Inflammatory macrophage treated with lipopolysaccharide for 4 hours (primary cell): Measurements from ENCODE around the gene GTSF1L.

Experiments
- DNase-seq: peaks from one replicate; pipeline ENCODE4 v3.0.0-alpha.2; 2020

GTSF1L gene

DNA sequence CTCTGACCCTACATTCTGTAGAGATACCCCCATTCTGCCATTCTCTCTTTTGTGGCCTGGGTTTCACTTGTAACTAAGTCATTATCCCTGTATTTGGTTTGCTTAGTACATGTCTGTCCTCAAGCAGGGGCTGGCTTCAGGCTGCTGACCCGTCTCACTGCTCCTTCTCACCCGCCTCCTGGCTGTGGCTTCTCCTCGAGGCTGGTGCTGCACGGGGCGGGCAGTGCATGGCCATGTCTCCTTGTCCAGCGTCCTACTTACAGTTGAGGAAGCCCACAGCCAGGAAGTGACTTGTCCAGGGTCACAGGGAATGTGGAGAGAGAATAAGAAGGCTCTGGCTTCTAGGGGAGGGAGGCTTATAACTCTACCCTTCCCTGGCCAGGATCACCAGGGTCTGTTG lies 11.3 kb downstream of the GTSF1L start:
- no peak for DNase-seq

DNA sequence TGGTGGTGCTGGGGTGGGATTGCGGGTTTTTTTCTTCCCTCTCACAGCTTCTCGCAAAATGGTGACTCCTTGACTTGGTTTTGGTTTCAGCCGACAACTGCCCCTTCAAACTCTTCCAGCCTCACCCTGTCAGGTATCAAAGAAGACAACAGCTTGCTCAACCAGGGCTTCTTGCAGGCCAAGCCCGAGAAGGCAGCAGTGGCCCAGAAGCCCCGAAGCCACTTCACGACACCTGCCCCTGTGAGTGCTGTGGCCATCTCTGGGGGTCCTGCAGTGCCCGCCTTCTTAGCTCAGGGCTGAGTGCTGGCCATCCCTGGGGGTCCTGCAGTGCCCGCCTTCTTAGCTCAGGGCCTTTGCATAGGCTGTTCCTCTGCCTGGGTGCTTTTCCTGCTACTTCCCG lies 11.8 kb downstream of the GTSF1L start:
- DNase-seq, result no peak

DNA sequence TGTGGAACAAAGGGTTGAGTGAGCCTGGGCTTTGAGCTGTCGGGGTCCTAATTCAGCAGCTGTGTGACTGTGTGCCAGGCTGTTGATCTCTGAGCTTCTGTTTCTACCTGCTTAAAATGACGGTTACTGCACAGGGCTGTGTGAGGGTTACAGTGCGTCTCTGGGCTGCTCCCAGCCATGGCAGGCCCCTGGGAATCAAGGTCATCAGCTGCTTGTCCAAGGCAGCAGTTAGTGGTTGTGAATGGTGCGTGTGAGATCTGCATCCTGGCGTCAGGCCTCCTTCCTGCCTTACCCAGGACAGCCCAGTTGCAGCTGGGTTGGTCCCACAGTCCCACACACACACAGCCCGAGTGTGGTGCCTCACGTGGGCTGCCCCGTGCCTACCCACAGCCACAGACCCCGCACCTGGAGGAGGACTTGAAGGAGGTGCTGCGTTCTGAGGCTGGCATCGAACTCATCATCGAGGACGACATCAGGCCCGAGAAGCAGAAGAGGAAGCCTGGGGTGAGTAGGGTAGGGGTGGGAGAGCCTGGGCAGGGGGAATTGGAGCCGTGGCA lies 15.6 kb downstream of the GTSF1L start:
- DNase-seq, result no peak

DNA sequence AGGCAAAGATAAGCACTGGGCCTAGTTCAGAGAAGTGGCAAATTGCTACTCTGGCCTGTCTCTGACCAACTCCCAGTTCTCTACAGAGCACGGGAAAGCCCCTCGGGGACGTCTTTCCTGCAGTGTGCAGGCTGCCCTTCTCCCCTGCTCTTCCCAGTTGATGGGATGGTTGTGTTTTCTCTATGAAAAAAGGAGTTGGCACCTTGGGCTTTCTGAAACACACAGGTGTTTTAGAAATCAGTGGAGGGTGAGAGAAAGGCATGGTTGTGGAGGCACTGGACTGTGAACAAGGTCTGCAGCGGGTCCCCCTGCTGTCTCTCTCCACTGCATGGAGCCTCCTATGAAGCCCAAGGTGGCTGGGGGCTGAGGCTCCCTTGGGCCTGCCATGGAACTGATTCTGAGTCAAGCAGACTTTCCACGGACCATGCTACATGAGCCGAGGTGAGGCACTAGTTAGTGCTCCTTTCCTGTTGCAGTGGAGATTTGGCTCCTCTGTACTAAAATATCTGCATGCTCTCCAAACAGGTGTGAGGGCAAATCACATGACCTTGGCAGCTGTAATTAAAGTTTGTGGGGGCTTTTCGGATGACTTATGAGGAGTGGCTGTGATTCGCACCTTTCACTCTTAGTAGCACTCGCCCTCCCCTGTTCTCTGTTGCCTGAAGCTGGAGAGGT lies 16.3 kb downstream of the GTSF1L start:
- no peak for DNase-seq

DNA sequence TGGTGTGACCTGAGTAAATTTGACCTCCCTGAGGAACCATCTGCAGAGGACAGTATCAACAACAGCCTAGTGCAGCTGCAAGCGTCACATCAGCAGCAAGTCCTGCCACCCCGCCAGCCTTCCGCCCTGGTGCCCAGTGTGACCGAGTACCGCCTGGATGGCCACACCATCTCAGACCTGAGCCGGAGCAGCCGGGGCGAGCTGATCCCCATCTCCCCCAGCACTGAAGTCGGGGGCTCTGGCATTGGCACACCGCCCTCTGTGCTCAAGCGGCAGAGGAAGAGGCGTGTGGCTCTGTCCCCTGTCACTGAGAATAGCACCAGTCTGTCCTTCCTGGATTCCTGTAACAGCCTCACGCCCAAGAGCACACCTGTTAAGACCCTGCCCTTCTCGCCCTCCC lies 24.3 kb downstream of the GTSF1L start:
- no peak for DNase-seq

DNA sequence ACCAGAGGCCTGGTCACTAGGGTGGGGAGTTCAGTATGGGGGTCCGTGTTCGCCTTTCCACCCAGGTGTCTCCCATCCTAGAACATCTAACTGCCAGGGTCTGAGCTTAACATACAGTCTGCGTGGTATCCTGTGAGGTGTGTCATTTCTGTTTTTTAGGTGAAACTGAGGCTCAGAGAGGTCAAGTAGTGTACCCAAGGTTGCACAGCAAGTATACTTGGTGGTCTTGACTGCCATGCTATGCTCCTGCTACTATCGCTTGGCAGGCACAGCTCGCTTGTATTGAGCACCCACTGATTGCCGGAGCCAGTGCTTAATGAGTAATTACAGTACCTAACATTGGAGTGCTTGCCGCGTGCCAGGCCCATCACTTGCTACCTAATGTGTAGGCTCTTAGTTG lies 26.2 kb downstream of the GTSF1L start:
- DNase-seq, result no peak

DNA sequence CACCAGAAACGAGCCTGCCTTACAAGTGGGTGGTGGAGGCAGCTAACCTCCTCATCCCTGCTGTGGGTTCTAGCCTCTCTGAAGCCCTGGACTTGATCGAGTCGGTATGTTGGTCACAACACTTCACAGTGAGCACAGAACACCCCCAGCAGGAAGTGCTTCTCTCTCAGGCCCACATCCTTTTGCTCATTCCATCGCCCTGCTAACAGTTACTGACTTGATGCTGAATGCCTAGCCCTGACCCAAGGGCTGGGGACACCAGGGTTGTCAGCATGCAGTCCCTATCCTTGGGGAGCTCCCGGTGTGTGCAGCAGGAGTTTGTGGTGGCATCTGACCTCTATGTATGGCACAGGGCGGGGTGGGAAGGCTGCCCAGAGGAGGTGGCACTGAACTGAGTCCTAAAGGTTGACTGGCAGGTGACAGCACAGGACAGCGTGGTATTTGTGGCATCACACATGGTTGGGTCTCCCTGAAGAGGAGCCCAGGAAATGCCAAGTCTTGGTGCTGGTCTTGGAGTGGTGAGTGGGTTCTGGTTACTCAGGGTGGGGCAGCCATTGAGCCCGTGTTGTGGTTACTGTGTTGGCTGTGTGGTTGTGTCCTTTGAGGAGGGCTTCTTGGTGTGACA lies 26.7 kb downstream of the GTSF1L start:
- no peak for DNase-seq

DNA sequence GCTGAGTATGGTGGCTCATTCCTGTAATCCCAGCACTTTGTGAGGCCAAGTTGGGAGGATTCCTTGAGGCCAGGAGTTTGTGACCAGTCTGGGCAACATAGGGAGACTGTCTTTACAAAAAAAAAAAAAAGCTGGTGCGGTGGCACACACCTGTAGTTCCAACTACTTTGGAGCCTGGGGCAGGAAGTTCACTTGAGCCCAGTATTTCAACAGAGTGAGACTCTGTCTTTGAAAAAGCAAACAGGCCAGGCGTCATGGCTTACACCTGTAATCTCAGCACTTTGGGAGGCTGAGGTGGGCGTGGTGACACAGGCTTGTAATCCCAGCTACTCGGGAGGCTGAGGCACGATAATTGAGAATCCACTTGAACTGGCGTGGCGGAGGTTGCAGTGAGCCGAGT lies 31.2 kb downstream of the GTSF1L start:
- DNase-seq, result no peak

DNA sequence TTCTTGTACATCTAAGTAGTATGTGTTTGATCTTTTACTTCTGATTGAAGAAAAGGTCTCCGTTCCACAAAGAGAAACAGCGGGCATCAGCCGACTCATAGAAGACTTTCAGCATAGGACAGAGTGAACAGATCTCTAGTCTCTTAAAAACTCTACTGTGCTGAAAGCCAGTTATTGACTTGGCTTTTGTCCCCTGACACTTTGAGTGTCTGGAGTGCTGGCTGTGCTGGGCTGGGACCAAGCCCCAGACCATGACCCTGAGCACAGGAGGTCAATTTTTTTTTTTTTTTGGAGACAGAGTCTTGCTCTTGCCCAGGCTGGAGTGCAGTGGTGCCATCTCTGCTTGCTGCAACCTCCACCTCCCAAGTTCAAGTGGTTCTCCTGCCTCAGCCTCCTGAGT lies 32.0 kb downstream of the GTSF1L start:
- no peak for DNase-seq

DNA sequence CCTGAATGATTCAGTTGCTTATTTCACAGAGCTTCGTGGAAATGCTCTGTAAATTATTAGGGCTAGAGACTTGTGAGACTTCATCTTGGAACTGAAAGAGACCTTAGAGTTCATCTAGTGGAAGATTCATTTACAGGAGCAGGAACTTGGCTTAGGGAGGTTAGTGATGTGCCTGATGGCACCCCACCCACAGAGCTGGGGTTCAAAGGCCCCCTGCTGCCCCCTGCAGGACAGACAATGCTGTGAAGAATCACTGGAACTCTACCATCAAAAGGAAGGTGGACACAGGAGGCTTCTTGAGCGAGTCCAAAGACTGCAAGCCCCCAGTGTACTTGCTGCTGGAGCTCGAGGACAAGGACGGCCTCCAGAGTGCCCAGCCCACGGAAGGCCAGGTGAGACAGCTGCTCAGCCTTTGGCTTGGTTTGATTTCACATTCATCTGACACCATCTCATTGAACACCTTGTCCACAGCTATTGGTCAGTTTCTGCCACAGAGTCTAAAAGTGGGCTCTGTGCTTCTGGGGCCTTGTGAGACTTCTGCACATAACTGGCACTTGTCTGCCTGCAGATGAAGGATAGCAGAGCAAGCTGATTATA lies 34.8 kb downstream of the GTSF1L start:
- peak; percentile 37 for DNase-seq

DNA sequence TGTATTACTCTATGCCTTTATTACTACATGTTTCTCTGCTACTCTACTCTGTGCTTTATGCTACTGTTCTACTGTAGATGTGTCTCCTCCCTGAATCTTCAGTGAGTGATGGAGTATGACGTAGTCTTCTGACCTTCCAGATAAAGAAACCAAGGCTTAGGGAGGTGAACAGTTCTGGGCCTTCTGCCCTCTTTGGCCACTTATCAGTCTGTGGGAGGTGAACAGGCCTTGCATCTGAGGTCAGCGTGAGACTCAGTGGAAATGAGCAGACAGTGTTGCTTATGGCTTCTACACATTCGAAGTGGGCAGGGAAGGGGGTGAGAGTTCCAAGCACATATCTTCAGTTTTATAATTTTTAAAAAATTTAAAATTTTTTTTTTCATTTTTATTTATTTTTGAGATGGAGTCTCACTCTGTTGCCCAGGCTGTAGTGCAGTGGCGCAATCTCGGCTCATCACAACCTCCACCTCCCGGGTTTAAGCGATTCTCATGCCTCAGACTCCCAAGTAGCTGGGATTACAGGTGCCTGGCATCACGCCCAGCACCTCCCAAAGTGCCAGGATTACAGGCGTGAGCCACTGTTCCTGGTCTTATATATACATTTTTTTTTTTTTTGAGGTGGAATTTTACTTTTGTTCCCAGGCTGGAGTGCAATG lies 35.7 kb downstream of the GTSF1L start:
- no peak for DNase-seq

DNA sequence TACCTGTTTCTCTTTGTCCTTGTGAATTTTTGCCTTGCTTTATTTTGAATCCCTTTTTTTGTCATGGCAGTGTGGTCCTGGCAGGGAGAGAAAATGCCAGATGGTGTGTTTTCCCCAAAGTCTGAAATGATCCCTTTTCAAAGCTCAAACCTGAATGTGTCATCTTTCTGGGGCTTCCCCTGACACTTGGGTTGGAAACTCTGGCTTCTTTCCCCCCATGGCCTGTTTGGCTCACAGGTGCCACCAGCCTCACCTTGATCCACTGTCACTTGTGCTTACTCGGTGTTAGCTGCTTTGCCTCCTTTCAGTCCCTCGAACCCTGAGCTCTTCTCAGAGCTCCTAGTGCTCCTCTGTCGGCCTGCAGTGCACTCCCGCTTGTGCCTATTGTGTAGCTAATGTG lies 37.6 kb downstream of the GTSF1L start:
- no peak for DNase-seq

DNA sequence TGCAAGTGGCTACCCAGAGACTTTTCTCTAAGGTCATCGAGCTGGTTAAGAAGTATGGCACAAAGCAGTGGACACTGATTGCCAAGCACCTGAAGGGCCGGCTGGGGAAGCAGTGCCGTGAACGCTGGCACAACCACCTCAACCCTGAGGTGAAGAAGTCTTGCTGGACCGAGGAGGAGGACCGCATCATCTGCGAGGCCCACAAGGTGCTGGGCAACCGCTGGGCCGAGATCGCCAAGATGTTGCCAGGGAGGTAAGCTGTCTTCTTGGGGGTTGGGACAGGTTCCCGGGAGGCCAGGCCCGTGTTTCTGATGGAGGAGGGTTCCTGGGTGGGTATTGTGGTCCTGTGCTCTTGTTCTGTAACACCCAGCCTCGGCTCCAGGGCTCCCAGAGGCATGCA lies 40.0 kb downstream of the GTSF1L start:
- no peak for DNase-seq

DNA sequence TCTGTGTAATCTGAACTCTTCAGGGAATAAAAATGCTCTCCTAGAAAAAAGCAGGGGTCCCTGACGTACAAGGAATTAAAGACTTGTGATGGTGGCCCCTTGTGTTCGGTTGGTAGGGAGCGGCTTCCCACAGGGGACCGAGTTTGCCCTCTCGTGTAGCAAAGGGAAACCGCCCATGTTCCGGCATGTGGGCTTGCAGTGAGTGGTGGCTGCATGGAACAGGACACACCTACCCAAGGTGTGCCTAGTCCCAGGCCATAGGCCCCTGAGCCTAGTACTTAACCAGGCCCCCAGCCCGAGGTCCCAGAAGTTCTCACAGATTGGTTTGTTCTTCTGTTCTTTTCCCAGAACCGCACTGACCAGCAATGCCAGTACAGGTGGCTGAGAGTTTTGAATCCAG lies 44.4 kb downstream of the GTSF1L start:
- no peak for DNase-seq

DNA sequence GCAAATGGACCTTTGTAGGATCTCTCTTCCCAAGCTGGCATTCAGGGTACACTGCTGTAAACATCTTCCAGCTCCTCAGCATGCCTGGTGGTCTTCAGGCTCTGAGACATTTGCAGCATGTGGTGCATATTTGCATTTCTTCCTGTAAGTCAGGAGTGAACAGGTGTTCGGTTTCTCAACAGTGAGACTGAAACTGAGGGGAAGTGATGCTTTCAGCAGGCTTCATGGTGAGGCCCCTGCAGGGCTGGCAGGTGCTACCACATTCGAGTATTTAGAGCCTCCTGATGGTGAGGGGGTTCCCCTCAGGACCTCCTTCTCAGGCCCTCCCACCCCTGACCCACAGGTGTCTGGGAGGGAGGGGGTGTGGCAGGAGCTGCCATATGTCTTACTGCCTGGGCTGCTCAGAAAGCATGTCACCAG lies 44.8 kb downstream of the GTSF1L start:
- no peak for DNase-seq

DNA sequence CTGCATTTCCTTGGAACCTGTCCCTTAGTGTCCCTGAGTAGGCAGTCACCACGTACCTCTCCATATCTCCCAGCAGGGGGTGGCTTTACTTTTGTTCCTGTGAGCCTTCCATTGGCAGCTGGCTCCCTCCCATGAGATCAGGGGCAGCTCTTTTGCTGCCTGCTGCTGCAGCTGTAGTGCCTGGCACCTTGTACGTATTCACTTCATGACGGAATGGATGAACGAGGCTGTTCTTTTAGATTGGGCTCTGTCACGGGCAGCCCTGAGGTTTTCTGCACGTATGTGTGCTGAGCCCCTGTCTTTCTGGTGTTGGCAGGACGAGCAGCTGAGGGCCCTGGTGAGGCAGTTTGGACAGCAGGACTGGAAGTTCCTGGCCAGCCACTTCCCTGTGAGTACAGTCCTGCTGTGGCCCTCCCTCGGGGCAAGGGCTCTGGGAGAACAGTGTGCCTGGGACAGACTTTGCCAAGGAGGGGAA lies 45.3 kb downstream of the GTSF1L start:
- no peak for DNase-seq

DNA sequence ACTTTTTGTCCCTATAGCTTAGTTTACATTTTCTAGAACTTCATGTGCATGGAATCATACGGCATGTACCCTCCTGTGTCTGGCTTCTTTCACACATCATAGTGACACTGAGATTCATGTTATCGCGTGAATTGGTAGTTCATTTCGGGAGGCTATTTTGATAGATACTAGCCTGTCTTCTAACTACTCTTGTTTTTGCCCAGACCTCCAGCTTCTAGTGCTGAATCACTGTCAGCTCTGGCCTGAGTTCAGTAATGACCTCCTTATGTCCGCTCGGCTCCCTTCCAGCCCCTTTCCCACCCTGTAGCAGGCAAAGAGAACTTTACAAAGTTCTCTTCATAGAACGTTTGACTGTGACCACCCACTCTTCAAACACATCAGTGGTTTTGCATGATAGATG lies 45.8 kb downstream of the GTSF1L start:
- DNase-seq, result no peak

DNA sequence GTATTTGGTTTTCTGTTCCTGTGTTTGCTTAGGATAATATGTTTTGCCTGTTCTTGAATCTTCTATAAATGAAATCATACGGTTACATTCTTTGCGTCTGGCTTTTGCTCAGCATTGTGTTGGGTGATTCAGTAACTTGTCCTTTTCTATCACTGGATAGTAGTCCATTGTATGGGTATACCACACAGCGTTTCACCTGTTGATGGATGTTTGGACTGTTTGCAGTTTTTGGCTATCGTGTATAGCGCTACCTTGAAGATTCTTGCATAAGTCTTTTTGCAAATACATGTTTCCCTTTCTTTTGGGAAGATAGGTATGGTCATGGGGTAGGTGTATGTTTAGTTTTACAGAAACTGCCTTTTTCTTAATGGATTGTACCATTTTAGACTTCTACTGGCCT lies 50.4 kb downstream of the GTSF1L start:
- no peak for DNase-seq
